GM19468 (cell line): ENCODE measurements around the gene SLC17A9.

Experiments
- ATAC-seq: cut with Tn5 transposase; IDR thresholded peaks from one replicate; pipeline ENCODE4 v1.9.1; 2021; ENCODE audit warnings: mild to moderate bottlenecking, moderate library complexity, moderate number of reproducible peaks; ENCODE audit not compliant: unreplicated experiment; ENCODE audit errors: extremely low read depth

The SLC17A9 gene

GRCh38 chr20:62977613-62978560 is 25.4 kb downstream of the SLC17A9 start:
- ATAC-seq = peak; percentile 63

GRCh38 chr20:62978561-62978943 is 26.0 kb downstream of the SLC17A9 start:
- ATAC-seq = no peak

GRCh38 chr20:62979310-62979709 is 26.8 kb downstream of the SLC17A9 start:
- no peak for ATAC-seq

GRCh38 chr20:62979876-62980373 is 27.4 kb downstream of the SLC17A9 start:
- no peak for ATAC-seq

- no peak for ATAC-seq
These were observed 28.0 kb downstream of the SLC17A9 start for GRCh38 chr20:62980380-62980960.

GRCh38 chr20:62980970-62981369 is 28.5 kb downstream of the SLC17A9 start:
- ATAC-seq = no peak

- no peak for ATAC-seq
These were observed 29.9 kb downstream of the SLC17A9 start for GRCh38 chr20:62982124-62983075.

GRCh38 chr20:62983210-62983609 is 30.7 kb downstream of the SLC17A9 start:
- no peak for ATAC-seq

GRCh38 chr20:62984666-62985443 is 32.3 kb downstream of the SLC17A9 start:
- no peak for ATAC-seq

GRCh38 chr20:62985444-62985778 is 32.9 kb downstream of the SLC17A9 start:
- no peak for ATAC-seq

GRCh38 chr20:62986257-62986800 is 33.8 kb downstream of the SLC17A9 start:
- no peak for ATAC-seq

GRCh38 chr20:62987114-62987513 is 34.6 kb downstream of the SLC17A9 start:
- ATAC-seq = no peak

- ATAC-seq = no peak
These were observed 36.7 kb downstream of the SLC17A9 start for GRCh38 chr20:62989201-62989601.

- ATAC-seq = no peak
These were observed 37.9 kb downstream of the SLC17A9 start for GRCh38 chr20:62990306-62990825.

- ATAC-seq = no peak
These were observed 38.8 kb downstream of the SLC17A9 start for GRCh38 chr20:62991196-62991807.

- no peak for ATAC-seq
These were observed 39.4 kb downstream of the SLC17A9 start for GRCh38 chr20:62991863-62992262.

GRCh38 chr20:62993856-62994494 is 41.5 kb downstream of the SLC17A9 start:
- no peak for ATAC-seq

GRCh38 chr20:62994869-62995281 is 42.4 kb downstream of the SLC17A9 start:
- no peak for ATAC-seq
